Keratinocyte (primary cell): ENCODE data around the gene PPP5C. TPM values are rescaled to one million over a fixed set of nuclear protein-coding genes. Genes with fewer than 3 reads are reported as not detected.

ENCODE experiments used
- DNase-seq: peaks from one replicate; pipeline ENCODE4 v3.0.0-alpha.2; 2011; ENCODE audit warnings: low read depth, missing footprints, low spot score
- FAIRE-seq: peaks from 2 replicates; lab custom pipeline; 2011; peaks lifted over from hg19 to GRCh38; lab: Jason Lieb, UNC
- H2AFZ ChIP-seq: 2 replicates; pipeline ENCODE4 v1.6.0; 2012; ENCODE audit warnings: low read length, control low read depth, inconsistent platforms; ENCODE audit not compliant: control insufficient read depth
- H3K27ac ChIP-seq: 2 replicates; pipeline ENCODE4 v1.5.1; 2011; ENCODE audit warnings: low read length; ENCODE audit not compliant: control insufficient read depth, insufficient read depth
- H3K27me3 ChIP-seq: 3 replicates; pipeline ENCODE4 v1.6.0; 2011; ENCODE audit warnings: low read length; ENCODE audit not compliant: control insufficient read depth, insufficient read depth; ENCODE audit errors: extremely low read depth
- H3K36me3 ChIP-seq, 2 experiments: 2 replicates in 1 of 2; 3 replicates in 1 of 2; pipeline ENCODE4 v1.5.1; 2011; ENCODE audit warnings: low read length in 2 of 2, mild to moderate bottlenecking in 1 of 2; ENCODE audit not compliant: control insufficient read depth in 2 of 2, insufficient read depth in 2 of 2; ENCODE audit errors: extremely low read depth in 1 of 2
- H3K4me1 ChIP-seq: 3 replicates; pipeline ENCODE4 v1.5.1; 2011; ENCODE audit warnings: low read length; ENCODE audit not compliant: control insufficient read depth, insufficient read depth; ENCODE audit errors: extremely low read depth
- H3K4me2 ChIP-seq: 3 replicates; pipeline ENCODE4 v1.6.0; 2011; ENCODE audit warnings: low read depth, low read length; ENCODE audit not compliant: control insufficient read depth, insufficient read depth; ENCODE audit errors: extremely low read depth
- H3K4me3 ChIP-seq, 3 experiments: fragments of 200-600 bp in 1 of 3; sonication (generic) in 1 of 3; 2 replicates in 2 of 3; 3 replicates in 1 of 3; pipeline ENCODE4 v1.5.1; 2011 to 2016; ENCODE audit warnings: low read length in 3 of 3, mild to moderate bottlenecking in 3 of 3, control low read depth in 2 of 3, inconsistent platforms in 1 of 3, low read depth in 1 of 3, mixed read lengths in 1 of 3, mixed run types in 1 of 3, moderate library complexity in 1 of 3; ENCODE audit not compliant: control insufficient read depth in 2 of 3, insufficient read depth in 2 of 3; ENCODE audit errors: extremely low read depth in 1 of 3
- H3K79me2 ChIP-seq: 2 replicates; pipeline ENCODE4 v1.6.0; 2012; ENCODE audit warnings: low read length; ENCODE audit not compliant: control insufficient read depth, insufficient read depth
- H3K9ac ChIP-seq: 3 replicates; pipeline ENCODE4 v1.6.0; 2011; ENCODE audit warnings: low read length; ENCODE audit not compliant: control insufficient read depth, insufficient read depth; ENCODE audit errors: extremely low read depth
- H3K9me1 ChIP-seq: 3 replicates; pipeline ENCODE4 v1.6.0; 2011; ENCODE audit warnings: low read length; ENCODE audit not compliant: control insufficient read depth, insufficient read depth; ENCODE audit errors: extremely low read depth
- H3K9me3 ChIP-seq: 2 replicates; pipeline ENCODE4 v1.5.1; 2012; ENCODE audit warnings: low read depth, low read length; ENCODE audit not compliant: control insufficient read depth
- H4K20me1 ChIP-seq: 3 replicates; pipeline ENCODE4 v1.6.0; 2011; ENCODE audit warnings: low read length; ENCODE audit not compliant: control insufficient read depth, insufficient read depth; ENCODE audit errors: extremely low read depth
- CTCF ChIP-seq, 3 experiments: IDR thresholded peaks in 1 of 3; conservative IDR thresholded peaks in 1 of 3; optimal IDR thresholded peaks in 1 of 3; 2 replicates in 2 of 3; 3 replicates in 1 of 3; pipeline versions ENCODE3 to v1.5.1; 2011; ENCODE audit warnings: low read length in 3 of 3, mild to moderate bottlenecking in 3 of 3, moderate library complexity in 2 of 3, control low read depth in 1 of 3, inconsistent platforms in 1 of 3; ENCODE audit not compliant: insufficient read depth in 2 of 3; ENCODE audit errors: extremely low read depth in 1 of 3
- EZH2 ChIP-seq: IDR thresholded peaks from one replicate; pipeline ENCODE4 v1.6.1; 2012; ENCODE audit warnings: inconsistent platforms, mild to moderate bottlenecking, low read length, moderate library complexity
- dilution Hi-C: fragments of 300-500 bp; cut with MboI; formaldehyde crosslinking; loops from one replicate; pipeline ENCODE4 v1.7.0; 2020; ENCODE audit warnings: low sequenced_read_pairs; ENCODE audit not compliant: extremely low pct_ligation_motif_present
- polyA plus RNA-seq, 5 experiments: library from polyadenylated mRNA; depleted of rRNA in 3 of 5; stranded (reverse) in 3 of 5; stranded (forward) in 1 of 5; unstranded in 1 of 5; fragments of >200 nt; gene quantifications; 1 replicate in 1 of 5; 2 replicates in 3 of 5; 3 replicates in 1 of 5; pipeline versions ENCODE4 v1.2.1 to v1.2.3, GENCODE V29; 2011 to 2012; ENCODE audit warnings: missing spikeins in 2 of 5, low read depth in 1 of 5, low replicate concordance in 1 of 5

The PPP5C gene
- polyA plus RNA-seq, 1 donor (not counting 4 experiments of a cell fraction or from before 2014, with no cell fraction given), result 97.5 TPM

DNA sequence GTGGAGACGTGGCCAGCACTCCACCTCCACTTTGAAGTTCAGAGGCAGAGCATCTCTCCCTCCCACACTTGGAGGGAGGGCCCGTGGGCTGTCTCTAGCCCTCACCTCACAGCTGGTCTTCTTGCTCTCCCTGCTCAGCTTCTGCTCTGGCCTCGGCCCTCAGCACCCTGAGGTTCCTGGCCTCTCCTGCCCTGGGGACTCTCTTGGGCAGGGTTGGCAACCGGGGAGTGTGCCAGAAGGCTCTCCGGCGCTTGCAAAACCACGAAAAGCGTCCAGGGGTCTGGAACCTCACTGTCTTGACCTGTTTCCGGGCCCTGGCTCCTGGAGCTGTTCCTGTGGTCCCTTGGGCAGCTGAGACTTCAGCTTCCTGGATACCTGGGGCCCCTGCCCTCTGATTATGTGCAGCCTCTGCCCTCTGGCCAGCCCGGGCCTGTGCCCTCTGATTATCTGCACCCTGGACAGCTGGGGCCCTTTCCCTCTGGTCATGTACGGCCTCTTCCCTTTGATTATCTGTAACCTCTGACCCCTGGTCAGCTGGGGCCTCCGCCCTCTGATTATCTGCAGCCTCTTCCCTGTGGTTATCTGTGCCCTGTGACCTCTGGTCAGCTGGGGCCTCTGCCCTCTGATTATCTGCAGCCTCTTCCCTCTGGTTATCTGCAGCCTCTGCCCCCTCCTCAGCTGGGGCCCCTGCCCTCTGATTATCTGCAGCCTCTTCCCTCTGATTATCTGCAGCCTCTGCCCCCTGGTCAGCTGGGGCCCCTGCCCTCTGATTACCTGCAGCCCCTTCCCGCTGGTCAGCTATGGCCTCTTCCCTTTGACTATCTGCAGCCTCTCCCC, 64.4 kb downstream of the PPP5C start:
- Histone ChIP-seq H3K4me3 (peak overlapping the region in 2 of 3 experiments; percentile 31 to 62), H3K79me2 (peaks cover 10% of the 10 kb centered on the region), H3K27ac (no peak overlapping the region), H3K27me3 (peaks cover 16% of the 10 kb centered on the region), H3K4me2 (peak overlapping the region; percentile 75), H2AFZ (no peak overlapping the region), H4K20me1 (no peaks in the 10 kb centered on the region), H3K4me1 (peaks cover 10% of the 10 kb centered on the region), H3K9me1 (no peaks in the 10 kb centered on the region), H3K9me3 (no peaks in the 10 kb centered on the region), H3K9ac (no peak overlapping the region), H3K36me3 (no peaks in the 10 kb centered on the region)
- DNase-seq, result no peak
- dilution Hi-C loops, result no loop called here
- FAIRE-seq, result no peak
- TF ChIP-seq EZH2, result no peak
- TF ChIP-seq CTCF (optimal IDR thresholded peaks at IDR 0.05 in 1 of 3, IDR thresholded peaks at IDR 0.05 in 1 of 3, conservative IDR thresholded peaks at IDR 0.05 in 1 of 3; ENCODE audit: extremely low read depth in 1 of 3, insufficient read depth in 2 of 3, low read length in 3 of 3), result no peak

DNA sequence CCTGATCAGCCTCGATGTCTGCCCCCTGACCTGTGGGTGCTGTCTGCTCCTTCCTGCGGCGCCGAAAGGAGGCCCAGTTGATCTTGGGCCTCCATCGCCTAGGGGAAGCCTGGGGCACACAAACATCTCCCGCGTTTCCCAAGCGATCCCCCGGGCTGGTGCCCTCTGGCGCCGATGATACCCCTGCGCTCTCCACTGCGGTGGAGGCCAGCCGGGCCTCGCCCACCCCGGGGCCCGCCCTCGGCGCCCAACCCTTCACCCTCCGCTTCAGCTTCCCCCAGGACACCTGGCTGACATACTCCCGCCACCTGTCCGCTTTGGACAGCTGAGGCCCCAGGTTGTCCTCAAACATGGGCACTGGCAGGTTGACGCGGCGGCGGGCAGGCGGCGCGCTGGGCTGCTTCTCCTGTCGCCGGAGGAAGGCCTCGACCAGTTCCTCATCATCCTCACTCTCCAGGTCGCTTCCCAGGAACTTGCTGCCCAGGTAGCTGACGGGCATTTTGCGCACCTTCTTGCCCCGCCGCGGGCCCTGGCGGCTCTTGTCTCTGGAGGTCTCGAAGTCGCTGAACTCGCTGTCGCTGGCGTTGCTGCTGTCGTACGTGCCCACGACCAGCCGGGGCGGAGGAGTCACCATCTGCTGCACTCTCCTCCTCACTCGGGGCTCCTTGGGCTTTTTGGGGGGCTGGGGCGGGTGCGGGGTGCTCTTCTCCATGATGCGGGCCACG, 65.2 kb downstream of the PPP5C start:
- H4K20me1 ChIP-seq, result no peaks in the 10 kb centered on the region
- peaks cover 10% of the 10 kb centered on the region for H3K4me1 ChIP-seq
- FAIRE-seq (no peak), DNase-seq (no peak)
- H3K9me3 ChIP-seq, result no peaks in the 10 kb centered on the region
- H3K79me2 ChIP-seq, result peaks cover 10% of the 10 kb centered on the region
- peaks cover 16% of the 10 kb centered on the region for H3K27me3 ChIP-seq
- peak overlapping the region; percentile 75 for H3K4me2 ChIP-seq
- H3K9me1 ChIP-seq, result no peaks in the 10 kb centered on the region
- no peaks in the 10 kb centered on the region for H3K36me3 ChIP-seq
- no peak overlapping the region for H3K9ac ChIP-seq
- H2AFZ ChIP-seq, result no peak overlapping the region
- TF ChIP-seq EZH2 (no peak), CTCF (optimal IDR thresholded peaks at IDR 0.05 in 1 of 3, IDR thresholded peaks at IDR 0.05 in 1 of 3, conservative IDR thresholded peaks at IDR 0.05 in 1 of 3; ENCODE audit: extremely low read depth in 1 of 3, insufficient read depth in 2 of 3, low read length in 3 of 3) (peak in 1 of 3 experiments; percentile 4)
- H3K27ac ChIP-seq, result no peak overlapping the region
- peak overlapping the region; percentile 18 to 62 (median 31) for H3K4me3 ChIP-seq
- dilution Hi-C loops, result no loop called here
